ENCODE results near the gene GHRH. TPM values are rescaled to one million over a fixed set of nuclear protein-coding genes. Genes with fewer than 3 reads are reported as not detected.

GHRH gene
- total RNA-seq, 6 experiments from 2014 or later = not detected

- no peak for DNase-seq
- no peak for ATAC-seq
- intact Hi-C loops (cut with DNase I) = no loop called here
- H3K9me3 ChIP-seq = no peaks in the 10 kb centered on the region
- TF ChIP-seq POLR2A (IDR thresholded peaks at IDR 0.05) (no peak), CTCF (IDR thresholded peaks at IDR 0.05) (no peak)
- no peak overlapping the region for H3K4me3 ChIP-seq
- WGBS (ENCODE audit: insufficient coverage, low coverage, low lambda C conversion rate, missing lambda C conversion rate) = 100% methylated on average over 3 of the region's 4 CpGs
- H3K36me3 ChIP-seq = peaks cover 10 to 100% (median 65%) of the 10 kb centered on the region in 4 donors
- no peaks in the 10 kb centered on the region for H3K4me1 ChIP-seq
- H3K27ac ChIP-seq = no peak overlapping the region
- H3K27me3 ChIP-seq = no peaks in the 10 kb centered on the region
These were observed 32.3 kb downstream of the GHRH start for GRCh38 chr20:37229357-37229756.

- TF ChIP-seq POLR2A (IDR thresholded peaks at IDR 0.05) (no peak), CTCF (IDR thresholded peaks at IDR 0.05) (no peak)
- WGBS (ENCODE audit: insufficient coverage, low coverage, low lambda C conversion rate, missing lambda C conversion rate) = 97% methylated on average over 4 of the region's 5 CpGs
- H3K27ac ChIP-seq = no peak overlapping the region
- H3K9me3 ChIP-seq = no peaks in the 10 kb centered on the region
- ATAC-seq (no peak), DNase-seq (no peak)
- intact Hi-C loops (cut with DNase I) = no loop called here
- H3K36me3 ChIP-seq = peaks cover 10 to 100% (median 64%) of the 10 kb centered on the region in 4 donors
- no peaks in the 10 kb centered on the region for H3K4me1 ChIP-seq
- no peaks in the 10 kb centered on the region for H3K27me3 ChIP-seq
- H3K4me3 ChIP-seq = no peak overlapping the region
These were observed 33.0 kb downstream of the GHRH start for GRCh38 chr20:37228656-37229055.

- Histone ChIP-seq H3K9me3 (no peaks in the 10 kb centered on the region), H3K4me3 (no peak overlapping the region), H3K36me3 (peaks cover 10 to 96% (median 63%) of the 10 kb centered on the region in 4 donors), H3K27ac (no peak overlapping the region), H3K27me3 (no peaks in the 10 kb centered on the region), H3K4me1 (no peaks in the 10 kb centered on the region)
- intact Hi-C loops (cut with DNase I) = no loop called here
- no peak for ATAC-seq
- TF ChIP-seq POLR2A (IDR thresholded peaks at IDR 0.05) (no peak), CTCF (IDR thresholded peaks at IDR 0.05) (no peak)
- no peak for DNase-seq
- 79% methylated on average over 5 of the region's 6 CpGs for WGBS (ENCODE audit: insufficient coverage, low coverage, low lambda C conversion rate, missing lambda C conversion rate)
These were observed 33.5 kb downstream of the GHRH start for GRCh38 chr20:37228082-37228481.

DNA sequence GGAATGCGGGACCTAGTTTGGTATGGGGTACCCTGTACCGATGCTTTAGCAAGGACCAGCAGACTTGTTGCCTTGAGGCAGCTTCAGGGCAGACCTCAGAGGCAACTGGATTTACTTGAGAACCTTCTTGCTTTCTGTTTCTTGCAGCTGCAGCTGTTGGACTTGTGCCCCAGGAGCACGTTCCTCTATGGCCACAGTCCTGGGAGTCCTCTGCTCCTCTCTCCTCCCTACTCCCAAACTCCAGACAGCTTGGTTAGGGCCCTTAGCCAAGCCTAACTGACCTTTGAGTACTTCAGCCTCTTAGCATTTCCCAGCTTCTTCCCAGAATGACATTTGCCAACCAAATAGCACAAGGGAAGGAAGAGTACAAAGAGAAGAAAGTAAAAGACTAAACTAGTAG is 34.7 kb downstream of the GHRH start:
- intact Hi-C loops (cut with DNase I) = no loop called here
- ATAC-seq (peak in 3 of 4 donors; percentile 26 to 29 (median 28)), DNase-seq (no peak)
- H3K4me1 ChIP-seq = no peaks in the 10 kb centered on the region
- no peak overlapping the region for H3K4me3 ChIP-seq
- WGBS (ENCODE audit: insufficient coverage, low coverage, low lambda C conversion rate, missing lambda C conversion rate) = 50% methylated on average over 3 of the region's 3 CpGs
- H3K27ac ChIP-seq = no peak overlapping the region
- H3K36me3 ChIP-seq = peaks cover 10 to 84% (median 54%) of the 10 kb centered on the region in 4 donors
- TF ChIP-seq POLR2A (IDR thresholded peaks at IDR 0.05) (no peak), CTCF (IDR thresholded peaks at IDR 0.05) (no peak)
- H3K27me3 ChIP-seq = no peaks in the 10 kb centered on the region
- H3K9me3 ChIP-seq = no peaks in the 10 kb centered on the region

GRCh38 chr20:37225146-37225545 is 36.5 kb downstream of the GHRH start:
- intact Hi-C loops (cut with DNase I) = no loop called here
- Histone ChIP-seq H3K27ac (no peak overlapping the region), H3K4me1 (no peaks in the 10 kb centered on the region), H3K36me3 (peaks cover 3 to 67% (median 43%) of the 10 kb centered on the region in 4 donors), H3K9me3 (no peaks in the 10 kb centered on the region), H3K4me3 (no peak overlapping the region), H3K27me3 (no peaks in the 10 kb centered on the region)
- WGBS (ENCODE audit: insufficient coverage, low coverage, low lambda C conversion rate, missing lambda C conversion rate) = 84% methylated on average over 3 of the region's 5 CpGs
- no peak for DNase-seq
- ATAC-seq = no peak
- TF ChIP-seq CTCF (IDR thresholded peaks at IDR 0.05) = no peak
- no peak for TF ChIP-seq POLR2A (IDR thresholded peaks at IDR 0.05)

Data from right lobe of liver (tissue), 6 donors.